K562 (cell line): Measurements from ENCODE around the gene LRRC7. TPM values are rescaled to one million over a fixed set of nuclear protein-coding genes. Genes with fewer than 3 reads are reported as not detected.

ENCODE experiments used
- BRD4 ChIP-seq: fragments of 200-600 bp; sonication (generic); IDR thresholded peaks from 2 replicates; pipeline ENCODE4 v1.6.1; 2017; ENCODE audit warnings: inconsistent platforms
- BRF2 ChIP-seq: IDR thresholded peaks from 3 replicates; pipeline ENCODE4 v1.6.1; 2011; ENCODE audit warnings: borderline replicate concordance, mild to moderate bottlenecking; ENCODE audit not compliant: insufficient read length, insufficient read depth
- CBX3 ChIP-seq, 2 experiments: IDR thresholded peaks; 1 replicate in 1 of 2; 2 replicates in 1 of 2; pipeline ENCODE4 v1.6.1; 2012; ENCODE audit warnings: inconsistent platforms in 2 of 2, low read length in 2 of 2, borderline replicate concordance in 1 of 2, control low read depth in 1 of 2
- CEBPG ChIP-seq, 3 experiments: fragments of 200-800 bp in 1 of 3; sonication (Bioruptor generic) in 1 of 3; sonication (generic) in 1 of 3; formaldehyde crosslinking in 1 of 3; IDR thresholded peaks in 2 of 3; conservative IDR thresholded peaks in 1 of 3; 2 replicates each; pipeline versions ENCODE4 v1.6.1 to v1.8.0; 2016 to 2022; ENCODE audit warnings: missing compliant biosample characterization in 2 of 3, missing genetic modification characterization in 2 of 3, mild to moderate bottlenecking in 1 of 3, missing genetic modification reagents in 1 of 3
- CHCHD3 ChIP-seq: fragments of 250-450 bp; sonication (Bioruptor Pico); IDR thresholded peaks from 2 replicates; pipeline ENCODE4 v2.1.2; 2022; ENCODE audit warnings: mild to moderate bottlenecking
- E2F3 ChIP-seq: fragments of 250-450 bp; sonication (Bioruptor Pico); IDR thresholded peaks from 2 replicates; pipeline ENCODE4 v1.4.0; 2020; ENCODE audit warnings: mild to moderate bottlenecking
- HEY1 ChIP-seq: fragments of 250-450 bp; sonication (Bioruptor Pico); IDR thresholded peaks from 2 replicates; pipeline ENCODE4 v1.5.0; 2020; ENCODE audit warnings: mild to moderate bottlenecking, moderate library complexity, borderline replicate concordance
- IFI16 ChIP-seq: fragments of 250-450 bp; sonication (Bioruptor Pico); IDR thresholded peaks from 2 replicates; pipeline ENCODE4 v2.1.2; 2022; ENCODE audit warnings: mild to moderate bottlenecking, inconsistent platforms
- MXD1 ChIP-seq: fragments of 250-450 bp; sonication (Bioruptor Pico); IDR thresholded peaks from 2 replicates; pipeline ENCODE4 v1.8.0; 2021; ENCODE audit warnings: borderline replicate concordance, mild to moderate bottlenecking, moderate library complexity; ENCODE audit not compliant: poor library complexity, severe bottlenecking
- STAT5A ChIP-seq: IDR thresholded peaks from 2 replicates; pipeline ENCODE4 v1.6.1; 2012; ENCODE audit warnings: low read length, inconsistent platforms, borderline replicate concordance
- TGIF2 ChIP-seq: sonication (generic); formaldehyde crosslinking; IDR thresholded peaks from 2 replicates; pipeline ENCODE4 v1.8.1; 2022; ENCODE audit warnings: mild to moderate bottlenecking, missing genetic modification reagents, moderate library complexity
- ZBTB11 ChIP-seq, 3 experiments: fragments of 200-800 bp in 1 of 3; fragments of 250-450 bp in 1 of 3; fragments of 450-650 bp in 1 of 3; sonication (Bioruptor Pico) in 1 of 3; sonication (Bioruptor generic) in 1 of 3; formaldehyde crosslinking in 1 of 3; IDR thresholded peaks; 2 replicates each; pipeline versions ENCODE4 v1.6.1 to v1.8.0; 2016 to 2022; ENCODE audit warnings: mild to moderate bottlenecking in 2 of 3, missing genetic modification characterization in 2 of 3, missing compliant biosample characterization in 1 of 3, moderate library complexity in 1 of 3
- ZBTB7A ChIP-seq: IDR thresholded peaks from 2 replicates; pipeline ENCODE4 v1.6.1; 2011; ENCODE audit warnings: low read depth, mild to moderate bottlenecking, low read length, moderate library complexity, borderline replicate concordance; ENCODE audit not compliant: control insufficient read depth
- ZFP91 ChIP-seq: sonication (generic); formaldehyde crosslinking; IDR thresholded peaks from 2 replicates; pipeline ENCODE4 v1.8.0; 2022; ENCODE audit warnings: mild to moderate bottlenecking, missing genetic modification reagents
- ZNF217 ChIP-seq: sonication (generic); formaldehyde crosslinking; IDR thresholded peaks from 2 replicates; pipeline ENCODE4 v1.8.0; 2022; ENCODE audit warnings: mild to moderate bottlenecking, missing genetic modification reagents
- ZNF639 ChIP-seq, 2 experiments: fragments of 200-800 bp in 1 of 2; sonication (Bioruptor generic) in 1 of 2; sonication (generic) in 1 of 2; formaldehyde crosslinking in 1 of 2; IDR thresholded peaks in 1 of 2; conservative IDR thresholded peaks in 1 of 2; 2 replicates each; pipeline versions ENCODE4 v1.5.0 to v1.6.1; 2016 to 2020; ENCODE audit warnings: missing compliant biosample characterization in 1 of 2, missing genetic modification characterization in 1 of 2, missing genetic modification reagents in 1 of 2
- polyA plus RNA-seq, 8 experiments: library from polyadenylated mRNA; depleted of rRNA in 4 of 8; stranded (reverse) in 5 of 8; unstranded in 3 of 8; fragments of >200 nt; fragmentation: Nextera tagmentation in 2 of 8; fragmentation: Illumina TruSeq in 1 of 8; extraction: Ambion mirVana in 2 of 8; extraction: Trizol in 1 of 8; gene quantifications; 2 replicates each; pipeline versions ENCODE4 v1.2.1 to v1.2.3, GENCODE V29; 2011 to 2014; ENCODE audit warnings: inconsistent platforms in 1 of 8, missing spikeins in 1 of 8
- total RNA-seq, 7 experiments: library from RNA; depleted of rRNA in 6 of 7; stranded (reverse); fragments of >200 nt in 6 of 7; fragmentation: Illumina TruSeq in 2 of 7; extraction: Trizol in 2 of 7; gene quantifications; 2 replicates each; pipeline versions ENCODE4 v1.2.1 to v1.2.3, GENCODE V29; 2011 to 2021; ENCODE audit warnings: low replicate concordance in 1 of 7

The LRRC7 gene
- total and polyA plus RNA-seq, 9 of the 15 experiments (the other 6 are each of a cell fraction or from before 2014, with no cell fraction given): 0.09 to 0.94 (median 0.49) TPM

- TF ChIP-seq ZBTB11 (CRISPR knock-in tag; IDR thresholded peaks at IDR 0.05) (no peak), MXD1 (CRISPR knock-in tag) (no peak), STAT5A (no peak), ZNF639 (CRISPR knock-in tag; conservative IDR thresholded peaks at IDR 0.05 in 1 of 2, IDR thresholded peaks at IDR 0.05 in 1 of 2) (peak in 1 of 2 experiments; percentile 60; a peak in 1 of 4 replicates), TGIF2 (CRISPR knock-in tag) (no peak), BRF2 (no peak), CBX3 (IDR thresholded peaks at IDR 0.05; ENCODE audit: borderline replicate concordance in 1 of 2, low read length in 2 of 2) (no peak), BRD4 (peak; percentile 76; the same call in 1 of the 2 replicates), ZBTB7A (no peak), ZNF217 (no peak), ZFP91 (no peak), E2F3 (CRISPR knock-in tag) (no peak), CEBPG (CRISPR knock-in tag; IDR thresholded peaks at IDR 0.05) (no peak), CEBPG (tag; conservative IDR thresholded peaks at IDR 0.05 in 1 of 2, IDR thresholded peaks at IDR 0.05 in 1 of 2) (no peak), HEY1 (CRISPR knock-in tag) (no peak), CHCHD3 (CRISPR knock-in tag) (no peak), IFI16 (CRISPR knock-in tag) (no peak)
These were observed 474.5 kb downstream of the LRRC7 start (continued) for GRCh38 chr1:70042090-70042731.
